Sciatic nerve (tissue), 2 donors: ENCODE measurements around the gene ABCG5. TPM values are rescaled to one million over a fixed set of nuclear protein-coding genes. Genes with fewer than 3 reads are reported as not detected.
A peak's percentile ranks its signal among the peaks of the same experiment; 100 is the strongest.

ENCODE experiments used
- ATAC-seq: fragments of 200-7000 bp; cut with Tn5 transposase; one replicate; pipeline ENCODE4 v1.9.1; 2020; ENCODE audit warnings: mild to moderate bottlenecking, moderate library complexity
- DNase-seq: peaks from one replicate; pipeline ENCODE4 v3.0.0-alpha.2; 2020; ENCODE audit warnings: low spot score
- intact Hi-C: fragments of 100-400 bp; cut with DNase I; formaldehyde crosslinking; loops from one replicate; pipeline ENCODE4 v1.14.2; 2022
- total RNA-seq: library from RNA; stranded (reverse); fragmentation: NEBNext Ultra II Directional; extraction: Animal tissue kit (Norgen Biotek cat#: 25700); gene quantifications from one replicate; pipeline ENCODE4 v1.2.1, GENCODE V29; 2021
- donor health status: DM: no; HTN: no; CAD: no.
- donor health status: DM: no; HTN: no; CAD: no.

ABCG5 gene
- total RNA-seq, 1 donor from 2014 or later: not detected

GRCh38 chr2:43818761-43819160, 19.9 kb downstream of the ABCG5 start:
- intact Hi-C loops: no loop called here
- DNase-seq (peak; percentile 66), ATAC-seq (no peak)

- ATAC-seq (no peak), DNase-seq (no peak)
- intact Hi-C loops: no loop called here
Observed at GRCh38 chr2:43814711-43815110, 23.9 kb downstream of the ABCG5 start.

GRCh38 chr2:43812947-43813346, 25.7 kb downstream of the ABCG5 start:
- no peak for ATAC-seq

GRCh38 chr2:43812006-43812405, 26.6 kb downstream of the ABCG5 start:
- ATAC-seq (no peak), DNase-seq (no peak)
- intact Hi-C loops: no loop called here

More at GRCh38 chr2:43812947-43813346, 25.7 kb downstream of the ABCG5 start:
- DNase-seq: no peak
- intact Hi-C loops: no loop called here

GRCh38 chr2:43810888-43811287, 27.8 kb downstream of the ABCG5 start:
- ATAC-seq: no peak
- intact Hi-C loops: no loop called here
- DNase-seq: no peak

- ATAC-seq: no peak
- intact Hi-C loops: no loop called here
Observed at GRCh38 chr2:43810452-43810851, 28.2 kb downstream of the ABCG5 start.

GRCh38 chr2:43806719-43807031, 32.0 kb downstream of the ABCG5 start:
- intact Hi-C loops: no loop called here
- ATAC-seq (no peak), DNase-seq (no peak)

More at GRCh38 chr2:43810452-43810851, 28.2 kb downstream of the ABCG5 start:
- DNase-seq: no peak

- intact Hi-C loops: no loop called here
- DNase-seq (no peak), ATAC-seq (no peak)
Observed at GRCh38 chr2:43803113-43803512, 35.5 kb downstream of the ABCG5 start.

- intact Hi-C loops: no loop called here
- ATAC-seq (no peak), DNase-seq (no peak)
Observed at GRCh38 chr2:43802135-43802534, 36.5 kb downstream of the ABCG5 start.

- ATAC-seq (no peak), DNase-seq (no peak)
- intact Hi-C loops: no loop called here
Observed at GRCh38 chr2:43800894-43801293, 37.7 kb downstream of the ABCG5 start.

GRCh38 chr2:43798300-43798699, 40.3 kb downstream of the ABCG5 start:
- DNase-seq: no peak
- intact Hi-C loops: no loop called here
- ATAC-seq: no peak

GRCh38 chr2:43796206-43796605, 42.4 kb downstream of the ABCG5 start:
- intact Hi-C loops: no loop called here
- DNase-seq (no peak), ATAC-seq (no peak)

- intact Hi-C loops: no loop called here
- ATAC-seq (no peak), DNase-seq (no peak)
Observed at GRCh38 chr2:43794956-43795355, 43.7 kb downstream of the ABCG5 start.

GRCh38 chr2:43792653-43793052, 46.0 kb downstream of the ABCG5 start:
- intact Hi-C loops: no loop called here
- no peak for DNase-seq
- no peak for ATAC-seq

- DNase-seq (no peak), ATAC-seq (no peak)
- intact Hi-C loops: no loop called here
Observed at GRCh38 chr2:43791035-43791765, 47.4 kb downstream of the ABCG5 start.

GRCh38 chr2:43790147-43790546, 48.5 kb downstream of the ABCG5 start:
- DNase-seq: no peak
- intact Hi-C loops: no loop called here
- peak; percentile 76 for ATAC-seq

- intact Hi-C loops: no loop called here
- ATAC-seq: no peak
- no peak for DNase-seq
Observed at GRCh38 chr2:43788646-43789045, 50.0 kb downstream of the ABCG5 start.

- no peak for ATAC-seq
- intact Hi-C loops: loop anchor here (2.0 kb wide), 1 partner anchor 205 kb away; no protein-coding TSS in a partner anchor
- no peak for DNase-seq
Observed at GRCh38 chr2:43787895-43788294, 50.7 kb downstream of the ABCG5 start.

GRCh38 chr2:43778233-43778632, 60.4 kb downstream of the ABCG5 start:
- DNase-seq (no peak), ATAC-seq (no peak)
- intact Hi-C loops: no loop called here

GRCh38 chr2:43777306-43777926, 61.2 kb downstream of the ABCG5 start:
- DNase-seq: no peak
- intact Hi-C loops: no loop called here
- ATAC-seq: no peak

GRCh38 chr2:43776324-43776723, 62.3 kb downstream of the ABCG5 start:
- intact Hi-C loops: no loop called here
- ATAC-seq: no peak
- DNase-seq: no peak
